Measurements from ENCODE around the gene PLD1.

DNA sequence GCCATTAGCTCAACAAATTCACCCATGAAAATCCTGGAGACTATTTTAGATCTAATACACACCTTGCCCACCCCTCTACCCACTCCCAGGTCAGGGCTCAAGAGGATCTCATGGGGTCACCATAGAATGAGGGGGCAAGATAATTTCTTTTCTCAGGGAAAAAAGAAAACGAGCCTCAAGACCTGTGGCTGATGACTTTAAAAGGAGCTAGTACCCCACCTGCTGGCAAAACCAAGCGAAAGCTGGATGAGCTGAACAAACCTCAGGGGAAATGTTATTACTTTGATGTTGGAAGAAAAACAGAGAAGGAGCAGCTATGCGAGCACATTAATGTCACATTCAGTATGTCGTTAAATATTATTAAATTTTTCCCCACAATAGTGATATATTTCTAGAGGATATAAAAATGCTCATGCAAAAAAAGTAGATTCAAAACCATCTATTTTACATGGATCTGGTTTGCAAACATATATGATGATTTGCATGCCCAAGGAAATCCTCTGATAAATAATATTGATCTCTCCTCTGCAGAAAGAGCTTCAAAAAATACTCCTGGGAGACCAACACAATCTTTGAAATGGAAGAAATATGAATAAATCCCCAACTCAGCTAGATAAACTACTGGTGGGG, 37.7 kb downstream of the PLD1 start:
- TF ChIP-seq, protein P1, sequence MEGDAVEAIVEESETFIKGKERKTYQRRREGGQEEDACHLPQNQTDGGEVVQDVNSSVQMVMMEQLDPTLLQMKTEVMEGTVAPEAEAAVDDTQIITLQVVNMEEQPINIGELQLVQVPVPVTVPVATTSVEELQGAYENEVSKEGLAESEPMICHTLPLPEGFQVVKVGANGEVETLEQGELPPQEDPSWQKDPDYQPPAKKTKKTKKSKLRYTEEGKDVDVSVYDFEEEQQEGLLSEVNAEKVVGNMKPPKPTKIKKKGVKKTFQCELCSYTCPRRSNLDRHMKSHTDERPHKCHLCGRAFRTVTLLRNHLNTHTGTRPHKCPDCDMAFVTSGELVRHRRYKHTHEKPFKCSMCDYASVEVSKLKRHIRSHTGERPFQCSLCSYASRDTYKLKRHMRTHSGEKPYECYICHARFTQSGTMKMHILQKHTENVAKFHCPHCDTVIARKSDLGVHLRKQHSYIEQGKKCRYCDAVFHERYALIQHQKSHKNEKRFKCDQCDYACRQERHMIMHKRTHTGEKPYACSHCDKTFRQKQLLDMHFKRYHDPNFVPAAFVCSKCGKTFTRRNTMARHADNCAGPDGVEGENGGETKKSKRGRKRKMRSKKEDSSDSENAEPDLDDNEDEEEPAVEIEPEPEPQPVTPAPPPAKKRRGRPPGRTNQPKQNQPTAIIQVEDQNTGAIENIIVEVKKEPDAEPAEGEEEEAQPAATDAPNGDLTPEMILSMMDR (IDR thresholded peaks at IDR 0.05; ENCODE audit: low read depth, low read length, poor library complexity, severe bottlenecking), result peak; percentile 45
- TF ChIP-seq EZH2phosphoT487 (IDR thresholded peaks at IDR 0.05; ENCODE audit: borderline replicate concordance, low read length), result no peak
